Esophagus squamous epithelium (tissue), 4 donors: Measurements from ENCODE around the gene COL18A1.

ENCODE experiments used
- CTCF ChIP-seq, 6 experiments: fragments of 450-650 bp in 4 of 6; fragments of 200-600 bp in 2 of 6; sonication (generic) in 2 of 6; IDR thresholded peaks; one replicate each; pipeline ENCODE4 v1.5.1; 2016 to 2019; ENCODE audit warnings: antibody characterized with exemption in 6 of 6, mild to moderate bottlenecking in 4 of 6, moderate library complexity in 4 of 6
- POLR2A ChIP-seq, 4 donors: fragments of 450-650 bp; IDR thresholded peaks; one replicate each; pipeline ENCODE4 v1.6.1; 2017; ENCODE audit warnings: antibody characterized with exemption in 4 of 4, mild to moderate bottlenecking in 4 of 4, moderate library complexity in 3 of 4

DNA sequence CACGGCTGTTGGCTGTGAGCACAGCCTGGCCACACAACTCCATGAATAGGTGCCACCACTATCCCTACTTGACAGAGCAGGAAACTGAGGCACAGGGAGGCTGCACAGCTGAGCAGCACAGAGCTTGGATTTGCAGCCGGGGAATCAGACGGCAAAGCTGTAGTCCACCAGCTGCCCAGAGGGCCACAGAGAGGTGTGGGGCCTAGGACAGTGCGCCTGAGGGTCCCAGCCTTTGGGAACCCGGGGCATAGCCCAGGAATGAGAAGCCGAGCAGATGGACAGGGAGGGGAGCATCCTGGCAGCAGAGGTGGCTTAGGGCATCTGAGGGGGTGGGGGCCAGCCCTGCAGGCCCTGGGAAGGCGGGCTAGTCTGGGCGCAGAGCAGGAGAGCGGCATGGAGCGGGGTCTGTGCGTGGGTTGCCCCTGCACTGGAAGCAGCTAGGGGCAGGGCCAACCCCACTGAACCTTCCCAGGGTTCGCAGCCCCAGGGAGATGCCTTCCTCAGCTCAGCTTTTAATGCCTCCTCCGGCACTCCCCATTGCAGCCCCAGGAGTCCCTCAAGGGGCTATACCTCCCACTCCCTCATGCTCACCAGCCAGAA lies 46.2 kb upstream of the COL18A1 start:
- TF ChIP-seq CTCF (IDR thresholded peaks at IDR 0.05) (no peak), POLR2A (IDR thresholded peaks at IDR 0.05) (no peak)
